Temporal lobe (tissue), 1 donor: Measurements from ENCODE around the gene EQTN. TPM values are rescaled to one million over a fixed set of nuclear protein-coding genes. Genes with fewer than 3 reads are reported as not detected.

Experiments used
- total RNA-seq: library from RNA; depleted of rRNA; stranded (reverse); fragments of >200 nt; gene quantifications from one replicate; pipeline ENCODE4 v1.2.3, GENCODE V29; 2014

Gene EQTN
- total RNA-seq, 1 donor from 2014 or later, result 1.2 TPM

Other genes with a start within 250 kb of the EQTN start
- 6.1 TPM for gene TEK, start 187.9 kb downstream of the EQTN start, total RNA-seq
- gene IFNK, start 227.1 kb upstream of the EQTN start, total RNA-seq, result not detected
- gene MOB3B, start 232.7 kb upstream of the EQTN start, total RNA-seq, result 7.6 TPM